ENCODE data around the gene CAMP.
A peak's percentile ranks its signal among the peaks of the same experiment; 100 is the strongest.

Gene CAMP

DNA sequence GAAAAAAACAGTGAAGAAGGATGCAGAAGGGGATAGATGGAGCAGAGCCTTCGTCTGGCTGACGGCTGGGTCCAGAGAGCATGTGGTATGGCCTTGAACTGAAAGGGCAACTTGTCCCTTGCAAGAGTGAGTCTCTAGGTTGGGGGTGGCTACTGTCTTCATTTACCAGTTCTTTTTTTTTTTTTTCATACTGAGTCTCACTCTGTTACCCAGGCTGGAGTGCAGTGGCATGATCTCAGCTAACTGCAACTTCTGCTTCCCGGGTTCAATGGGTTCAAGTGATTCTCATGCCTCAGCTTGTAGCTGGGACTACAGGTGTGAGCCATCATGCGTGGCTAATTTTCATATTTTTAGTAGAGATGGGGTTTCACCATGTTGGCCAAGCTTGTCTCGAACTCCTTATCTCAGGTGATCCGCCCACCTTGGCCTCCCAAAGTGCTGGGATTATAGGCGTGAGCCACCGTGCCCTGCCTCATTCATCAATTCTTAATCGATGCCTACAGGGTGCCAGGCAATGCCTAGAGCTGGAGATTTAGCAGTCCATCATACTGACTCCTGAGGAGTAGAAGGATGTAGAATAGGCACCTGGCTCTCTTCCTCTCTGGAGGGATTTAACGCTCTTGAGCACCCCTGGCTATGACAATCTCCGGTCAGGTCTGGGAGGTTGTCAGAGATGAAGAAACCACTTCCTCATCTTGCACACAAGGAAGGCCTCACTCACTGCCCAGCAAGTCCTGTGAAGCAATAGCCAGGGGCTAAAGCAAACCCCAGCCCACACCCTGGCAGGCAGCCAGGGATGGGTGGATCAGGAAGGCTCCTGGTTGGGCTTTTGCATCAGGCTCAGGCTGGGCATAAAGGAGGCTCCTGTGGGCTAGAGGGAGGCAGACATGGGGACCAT, at the start of gene CAMP:
CAMP (plus strand) TSS at position 880 of the 898 bp plus-strand sequence; CDS start at position 897, 17 bp downstream.
- Histone ChIP-seq H3K9ac (ENCODE audit: low read length) (no peak within 1 kb of the TSS), H3K27me3 (replicated peaks; ENCODE audit: control insufficient read depth, insufficient read depth, low read length) (peaks cover 21% of the 10 kb centered on the region), H3K4me3 (ENCODE audit: low read length) (no peak within 1 kb of the TSS), H3K36me3 (ENCODE audit: control insufficient read depth, insufficient read depth, low read length, severe bottlenecking) (no peaks in the 10 kb centered on the region), H3K9me3 (ENCODE audit: control insufficient read depth, low read length) (no peaks in the 10 kb centered on the region), H3K4me1 (ENCODE audit: control insufficient read depth, insufficient read depth, low read length) (peaks cover 16% of the 10 kb centered on the region)
- peak; percentile 78 for DNase-seq (ENCODE audit: low read depth)

DNA sequence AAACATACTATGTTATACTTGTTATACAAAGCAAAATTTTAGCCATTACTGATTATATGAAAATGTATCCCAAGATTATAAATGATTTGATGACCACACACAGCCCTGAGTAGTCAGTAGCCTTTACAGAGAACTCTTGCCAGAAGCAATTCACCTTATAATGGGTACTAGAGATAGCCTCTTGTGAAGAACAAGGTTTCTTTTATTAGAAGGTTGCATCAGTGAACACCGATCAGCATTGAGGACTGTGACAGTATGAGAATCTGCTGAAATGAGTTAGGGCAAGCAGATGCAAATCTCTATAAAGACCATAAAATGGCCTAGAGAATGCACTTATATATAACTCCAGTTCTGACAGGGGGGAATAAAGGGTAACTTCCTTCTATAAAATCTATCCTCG, 45.2 kb upstream of the CAMP start:
- Histone ChIP-seq H3K9ac (ENCODE audit: low read length) (no peak overlapping the region), H3K4me3 (ENCODE audit: low read length) (no peak overlapping the region), H3K27me3 (replicated peaks; ENCODE audit: control insufficient read depth, insufficient read depth, low read length) (no peaks in the 10 kb centered on the region), H3K9me3 (ENCODE audit: control insufficient read depth, low read length) (no peaks in the 10 kb centered on the region), H3K4me1 (ENCODE audit: control insufficient read depth, insufficient read depth, low read length) (no peaks in the 10 kb centered on the region), H3K36me3 (ENCODE audit: control insufficient read depth, insufficient read depth, low read length, severe bottlenecking) (peaks cover 26% of the 10 kb centered on the region)
- no peak for DNase-seq (ENCODE audit: low read depth)

DNA sequence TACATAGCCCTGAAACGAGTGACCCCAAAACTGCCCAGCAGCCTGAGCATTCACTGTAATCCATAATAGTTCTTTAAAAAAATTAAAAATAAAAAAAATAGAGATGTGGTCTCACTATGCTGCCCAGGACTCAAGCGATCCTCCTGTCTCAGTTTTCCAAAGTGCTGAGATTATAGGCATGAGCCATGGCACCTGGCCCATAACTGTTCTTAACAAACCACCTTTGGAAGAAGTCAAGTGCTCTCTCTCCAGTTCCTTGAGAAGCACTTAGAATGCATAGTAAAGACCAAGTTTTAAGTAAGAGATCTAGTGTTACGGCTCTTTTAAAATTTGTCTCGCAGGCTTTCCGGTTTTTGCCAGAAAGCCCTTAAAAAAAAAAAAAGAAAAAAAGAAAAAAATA, 43.3 kb upstream of the CAMP start:
- DNase-seq (ENCODE audit: low read depth): no peak
- H3K4me1 ChIP-seq (ENCODE audit: control insufficient read depth, insufficient read depth, low read length): no peaks in the 10 kb centered on the region
- no peaks in the 10 kb centered on the region for H3K27me3 ChIP-seq (replicated peaks; ENCODE audit: control insufficient read depth, insufficient read depth, low read length)
- H3K9me3 ChIP-seq (ENCODE audit: control insufficient read depth, low read length): no peaks in the 10 kb centered on the region
- no peak overlapping the region for H3K4me3 ChIP-seq (ENCODE audit: low read length)
- peaks cover 19% of the 10 kb centered on the region for H3K36me3 ChIP-seq (ENCODE audit: control insufficient read depth, insufficient read depth, low read length, severe bottlenecking)
- no peak overlapping the region for H3K9ac ChIP-seq (ENCODE audit: low read length)

DNA sequence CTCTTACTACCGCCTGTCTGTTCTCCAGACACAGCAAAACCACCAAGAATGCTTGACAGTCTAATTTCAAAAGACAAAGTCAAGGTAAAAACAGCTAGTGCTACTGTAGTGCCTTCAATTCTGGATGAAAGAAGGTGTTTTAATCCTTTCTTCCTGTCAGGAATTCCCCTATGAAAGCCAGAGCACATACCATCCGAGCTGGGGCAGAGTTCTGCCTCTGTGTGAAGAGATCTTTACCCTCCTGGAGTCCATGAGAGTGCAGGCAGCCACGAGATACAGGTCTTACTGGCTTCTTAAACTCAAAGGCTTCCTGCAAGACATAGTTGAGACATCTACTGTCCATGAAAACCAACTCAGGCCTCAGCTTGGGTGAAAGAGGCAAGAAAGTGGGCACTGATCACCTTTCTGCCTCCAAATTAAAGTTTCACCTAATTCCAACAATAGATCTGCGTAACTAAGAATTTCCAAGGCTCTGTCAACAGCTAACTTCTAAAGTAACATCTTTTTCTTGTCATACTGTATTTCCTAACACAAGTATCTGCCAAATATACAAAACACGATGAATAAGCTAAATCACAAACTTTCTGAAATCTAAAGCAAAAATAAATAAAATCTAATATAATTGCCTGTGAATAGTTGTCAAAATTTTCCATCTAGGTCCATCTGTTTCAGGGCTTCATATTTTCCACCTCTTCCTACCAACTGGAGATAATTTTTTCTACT, 42.6 kb upstream of the CAMP start:
- Histone ChIP-seq H3K4me1 (ENCODE audit: control insufficient read depth, insufficient read depth, low read length) (no peaks in the 10 kb centered on the region), H3K9me3 (ENCODE audit: control insufficient read depth, low read length) (no peaks in the 10 kb centered on the region), H3K36me3 (ENCODE audit: control insufficient read depth, insufficient read depth, low read length, severe bottlenecking) (peaks cover 15% of the 10 kb centered on the region), H3K27me3 (replicated peaks; ENCODE audit: control insufficient read depth, insufficient read depth, low read length) (no peaks in the 10 kb centered on the region), H3K4me3 (ENCODE audit: low read length) (no peak overlapping the region), H3K9ac (ENCODE audit: low read length) (no peak overlapping the region)
- no peak for DNase-seq (ENCODE audit: low read depth)

GRCh38 chr3:48184299-48184698, 39.0 kb upstream of the CAMP start:
- no peaks in the 10 kb centered on the region for H3K36me3 ChIP-seq (ENCODE audit: control insufficient read depth, insufficient read depth, low read length, severe bottlenecking)
- no peak for DNase-seq (ENCODE audit: low read depth)
- no peaks in the 10 kb centered on the region for H3K9me3 ChIP-seq (ENCODE audit: control insufficient read depth, low read length)

GRCh38 chr3:48185129-48185528, 38.2 kb upstream of the CAMP start:
- Histone ChIP-seq H3K4me1 (ENCODE audit: control insufficient read depth, insufficient read depth, low read length) (peaks cover 11% of the 10 kb centered on the region), H3K4me3 (ENCODE audit: low read length) (no peak overlapping the region), H3K36me3 (ENCODE audit: control insufficient read depth, insufficient read depth, low read length, severe bottlenecking) (no peaks in the 10 kb centered on the region), H3K9me3 (ENCODE audit: control insufficient read depth, low read length) (no peaks in the 10 kb centered on the region), H3K9ac (ENCODE audit: low read length) (no peak overlapping the region), H3K27me3 (replicated peaks; ENCODE audit: control insufficient read depth, insufficient read depth, low read length) (no peaks in the 10 kb centered on the region)
- DNase-seq (ENCODE audit: low read depth): no peak

More at GRCh38 chr3:48184299-48184698, 39.0 kb upstream of the CAMP start:
- Histone ChIP-seq H3K9ac (ENCODE audit: low read length) (no peak overlapping the region), H3K4me3 (ENCODE audit: low read length) (no peak overlapping the region), H3K4me1 (ENCODE audit: control insufficient read depth, insufficient read depth, low read length) (peaks cover 11% of the 10 kb centered on the region), H3K27me3 (replicated peaks; ENCODE audit: control insufficient read depth, insufficient read depth, low read length) (no peaks in the 10 kb centered on the region)

DNA sequence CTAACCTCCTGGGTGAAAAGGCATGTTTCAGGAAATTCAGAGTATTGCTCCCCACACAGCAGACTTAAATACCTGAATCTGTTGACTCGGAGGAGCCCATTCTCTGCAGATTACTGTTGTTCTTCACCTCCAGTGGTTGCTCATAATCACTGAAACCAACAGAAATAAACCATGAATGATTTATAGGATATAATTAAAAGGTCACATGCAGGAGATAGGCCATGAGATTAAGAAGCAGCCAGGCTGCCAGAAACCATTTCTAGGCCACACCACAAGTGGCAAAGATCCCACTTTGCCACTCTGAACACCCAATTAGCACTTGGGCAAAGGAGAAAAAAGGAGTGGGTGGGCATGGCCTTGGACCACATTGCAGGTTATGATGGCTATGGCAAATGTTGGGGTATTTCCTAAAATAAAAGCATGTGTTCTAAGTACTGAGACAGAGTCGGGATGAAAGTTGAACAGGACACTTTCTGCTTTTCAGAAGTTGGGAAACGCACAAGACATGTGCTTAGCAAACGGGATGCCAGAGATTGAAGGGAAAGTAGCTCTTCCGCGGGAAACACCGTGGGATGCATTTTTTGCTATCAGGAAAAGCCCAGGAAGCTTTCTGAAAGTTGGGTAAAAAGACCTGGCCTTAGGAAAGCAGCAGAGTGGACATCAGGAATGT, 36.5 kb upstream of the CAMP start:
- Histone ChIP-seq H3K4me1 (ENCODE audit: control insufficient read depth, insufficient read depth, low read length) (peaks cover 11% of the 10 kb centered on the region), H3K4me3 (ENCODE audit: low read length) (peak overlapping the region; percentile 92), H3K9me3 (ENCODE audit: control insufficient read depth, low read length) (no peaks in the 10 kb centered on the region), H3K36me3 (ENCODE audit: control insufficient read depth, insufficient read depth, low read length, severe bottlenecking) (no peaks in the 10 kb centered on the region), H3K9ac (ENCODE audit: low read length) (peak overlapping the region; percentile 79), H3K27me3 (replicated peaks; ENCODE audit: control insufficient read depth, insufficient read depth, low read length) (no peaks in the 10 kb centered on the region)
- DNase-seq (ENCODE audit: low read depth): peak; percentile 29

- H3K4me3 ChIP-seq (ENCODE audit: low read length): peak overlapping the region; percentile 92
- H3K27me3 ChIP-seq (replicated peaks; ENCODE audit: control insufficient read depth, insufficient read depth, low read length): no peaks in the 10 kb centered on the region
- H3K9me3 ChIP-seq (ENCODE audit: control insufficient read depth, low read length): no peaks in the 10 kb centered on the region
- DNase-seq (ENCODE audit: low read depth): peak; percentile 43
- peak overlapping the region; percentile 79 for H3K9ac ChIP-seq (ENCODE audit: low read length)
- peaks cover 11% of the 10 kb centered on the region for H3K4me1 ChIP-seq (ENCODE audit: control insufficient read depth, insufficient read depth, low read length)
- H3K36me3 ChIP-seq (ENCODE audit: control insufficient read depth, insufficient read depth, low read length, severe bottlenecking): no peaks in the 10 kb centered on the region
These were observed 36.1 kb upstream of the CAMP start for GRCh38 chr3:48187301-48187578.

DNA sequence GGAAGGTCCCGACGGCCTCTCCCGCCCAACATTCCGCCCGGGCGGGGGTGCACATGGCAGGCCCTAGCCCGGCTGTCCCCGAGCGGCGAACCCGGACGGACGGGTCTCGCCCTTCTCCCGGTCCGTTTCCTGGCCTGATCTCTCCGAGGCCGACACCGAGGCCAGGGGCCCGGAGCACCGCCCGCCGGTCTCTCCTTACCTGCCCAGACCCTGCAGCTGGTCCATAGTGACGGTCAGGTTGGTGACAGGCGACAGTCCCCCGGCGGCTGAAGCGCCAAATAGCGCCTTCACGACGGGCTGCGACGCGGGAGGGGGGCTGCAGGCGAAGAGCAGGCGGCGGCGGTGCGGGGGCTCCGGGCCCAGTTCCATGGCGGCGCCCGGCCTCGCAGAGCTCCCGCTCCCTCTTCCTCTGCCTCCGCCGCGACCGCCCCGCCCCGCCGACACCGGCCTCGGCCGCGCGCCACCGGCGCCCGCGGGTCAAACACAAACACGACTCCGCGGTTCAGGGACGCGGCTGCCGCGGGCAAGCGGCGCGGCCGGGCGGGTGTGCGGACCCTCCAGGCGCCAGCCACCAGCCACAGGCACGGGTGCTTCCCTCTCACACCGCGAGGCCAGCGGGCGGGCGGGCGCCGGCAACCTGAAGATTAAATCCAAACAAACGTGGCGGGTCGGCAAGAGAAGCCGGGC, 35.6 kb upstream of the CAMP start:
- peak overlapping the region; percentile 92 for H3K4me3 ChIP-seq (ENCODE audit: low read length)
- DNase-seq (ENCODE audit: low read depth): peak; percentile 67
- H3K9me3 ChIP-seq (ENCODE audit: control insufficient read depth, low read length): no peaks in the 10 kb centered on the region
- peaks cover 11% of the 10 kb centered on the region for H3K4me1 ChIP-seq (ENCODE audit: control insufficient read depth, insufficient read depth, low read length)
- H3K36me3 ChIP-seq (ENCODE audit: control insufficient read depth, insufficient read depth, low read length, severe bottlenecking): no peaks in the 10 kb centered on the region
- no peaks in the 10 kb centered on the region for H3K27me3 ChIP-seq (replicated peaks; ENCODE audit: control insufficient read depth, insufficient read depth, low read length)
- H3K9ac ChIP-seq (ENCODE audit: low read length): peak overlapping the region; percentile 79

DNA sequence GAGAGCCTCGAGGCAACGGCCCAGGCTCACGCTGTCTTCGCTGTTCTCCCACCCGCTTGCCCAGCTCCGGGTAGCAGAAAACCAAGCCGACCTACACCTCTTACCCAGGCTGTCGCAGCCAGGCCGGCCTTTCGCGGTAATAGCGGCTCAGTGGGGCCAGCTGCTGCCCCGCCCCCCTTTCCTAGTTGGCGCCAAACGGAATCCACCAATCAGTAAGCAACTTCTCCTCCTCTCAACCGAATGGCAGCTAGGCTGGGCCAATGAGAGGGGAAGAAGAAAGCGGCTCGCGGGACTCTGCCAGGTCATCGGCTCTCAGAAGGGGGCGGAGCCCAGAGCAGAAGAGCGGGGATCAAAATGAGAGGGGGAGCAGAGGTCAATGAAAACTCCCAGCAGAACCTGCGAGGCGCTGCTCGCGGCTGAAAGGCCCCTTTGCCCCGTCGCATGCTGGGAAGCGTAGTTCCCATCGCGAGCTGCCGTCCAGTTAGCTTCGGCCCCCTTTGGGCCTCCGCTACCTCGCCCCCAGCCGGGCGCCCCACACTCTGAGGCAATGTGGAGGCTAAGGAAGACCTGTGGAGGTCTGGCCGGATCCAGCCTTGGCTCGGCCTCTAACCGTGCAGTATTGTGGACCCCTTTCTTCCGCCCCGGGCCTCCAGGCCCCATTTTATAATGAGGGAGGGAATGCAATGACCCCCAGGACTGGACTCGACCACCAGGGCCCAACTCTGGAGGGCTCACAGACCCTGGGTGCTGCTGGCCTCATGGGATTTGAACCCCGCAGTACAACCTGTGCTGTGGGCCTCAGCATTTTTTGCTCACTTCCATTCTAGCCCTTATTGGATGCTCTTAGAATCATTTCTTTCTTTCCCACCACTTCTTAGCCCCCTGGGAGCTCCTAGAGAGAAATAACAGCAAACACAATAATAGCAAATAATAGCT, 34.8 kb upstream of the CAMP start, which contains the start of gene CDC25A:
CDC25A (minus strand) TSS at position 152 of the 936 bp plus-strand sequence. CDS start 470 bp downstream, outside the sequence.
- Histone ChIP-seq H3K4me1 (ENCODE audit: control insufficient read depth, insufficient read depth, low read length) (peaks cover 11% of the 10 kb centered on the region), H3K36me3 (ENCODE audit: control insufficient read depth, insufficient read depth, low read length, severe bottlenecking) (no peaks in the 10 kb centered on the region), H3K4me3 (ENCODE audit: low read length) (peak within 1 kb of the TSS; percentile 92), H3K9ac (ENCODE audit: low read length) (peak within 1 kb of the TSS; percentile 79), H3K27me3 (replicated peaks; ENCODE audit: control insufficient read depth, insufficient read depth, low read length) (no peaks in the 10 kb centered on the region), H3K9me3 (ENCODE audit: control insufficient read depth, low read length) (no peaks in the 10 kb centered on the region)
- peak; percentile 99 for DNase-seq (ENCODE audit: low read depth)

All from adipocyte (in vitro differentiated cells).